ENCODE measurements around the gene SULT6B1. TPM values are rescaled to one million over a fixed set of nuclear protein-coding genes. Genes with fewer than 3 reads are reported as not detected.
"Not testable (repeated sequence)": the region's sequence is repeated elsewhere in the genome, so short reads cannot be mapped to it uniquely, and the experiment has no call there.

The SULT6B1 gene
- total RNA-seq, 4 donors from 2014 or later = not detected

DNA sequence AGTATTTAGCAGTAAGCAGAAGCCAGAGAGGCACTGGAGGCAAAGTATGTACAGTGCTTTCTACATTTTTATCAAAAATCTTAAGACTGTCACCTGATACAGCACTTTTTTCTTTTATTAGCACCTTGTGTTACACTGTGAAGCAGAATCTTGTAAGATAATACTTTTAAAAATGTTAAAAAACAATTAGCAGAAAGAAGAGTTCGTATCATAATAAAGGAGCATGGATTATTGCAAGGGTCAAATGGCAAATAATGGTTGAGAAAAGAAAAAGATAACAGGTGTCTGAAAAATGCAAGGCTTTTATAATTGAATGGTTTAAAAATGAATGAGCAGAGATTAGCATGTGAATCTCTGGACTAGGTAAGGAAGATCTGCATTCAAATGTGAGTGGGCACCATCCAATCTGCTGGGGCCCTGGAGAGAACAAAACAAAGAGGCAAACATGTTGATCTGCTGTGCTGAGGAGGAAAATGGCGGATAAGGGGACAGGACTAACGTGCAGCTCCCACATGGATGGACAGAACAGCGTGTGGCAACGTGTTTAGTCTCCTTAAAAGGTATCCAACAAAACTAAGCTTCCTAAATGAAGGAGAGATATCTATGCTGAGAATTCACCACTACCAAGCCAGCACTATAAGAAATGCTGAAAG, 17.3 kb upstream of the SULT6B1 start:
- no peaks in the 10 kb centered on the region for H3K27me3 ChIP-seq
- H3K36me3 ChIP-seq = peaks cover 0 to 97% (median 37%) of the 10 kb centered on the region in 4 donors
- DNase-seq = no peak
- TF ChIP-seq EP300 (IDR thresholded peaks at IDR 0.05; ENCODE audit: low read depth) (no peak), POLR2AphosphoS5 (IDR thresholded peaks at IDR 0.05) (no peak), POLR2A (IDR thresholded peaks at IDR 0.05) (no peak)
- TF ChIP-seq, protein P1, sequence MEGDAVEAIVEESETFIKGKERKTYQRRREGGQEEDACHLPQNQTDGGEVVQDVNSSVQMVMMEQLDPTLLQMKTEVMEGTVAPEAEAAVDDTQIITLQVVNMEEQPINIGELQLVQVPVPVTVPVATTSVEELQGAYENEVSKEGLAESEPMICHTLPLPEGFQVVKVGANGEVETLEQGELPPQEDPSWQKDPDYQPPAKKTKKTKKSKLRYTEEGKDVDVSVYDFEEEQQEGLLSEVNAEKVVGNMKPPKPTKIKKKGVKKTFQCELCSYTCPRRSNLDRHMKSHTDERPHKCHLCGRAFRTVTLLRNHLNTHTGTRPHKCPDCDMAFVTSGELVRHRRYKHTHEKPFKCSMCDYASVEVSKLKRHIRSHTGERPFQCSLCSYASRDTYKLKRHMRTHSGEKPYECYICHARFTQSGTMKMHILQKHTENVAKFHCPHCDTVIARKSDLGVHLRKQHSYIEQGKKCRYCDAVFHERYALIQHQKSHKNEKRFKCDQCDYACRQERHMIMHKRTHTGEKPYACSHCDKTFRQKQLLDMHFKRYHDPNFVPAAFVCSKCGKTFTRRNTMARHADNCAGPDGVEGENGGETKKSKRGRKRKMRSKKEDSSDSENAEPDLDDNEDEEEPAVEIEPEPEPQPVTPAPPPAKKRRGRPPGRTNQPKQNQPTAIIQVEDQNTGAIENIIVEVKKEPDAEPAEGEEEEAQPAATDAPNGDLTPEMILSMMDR (IDR thresholded peaks at IDR 0.05) = no peak
- 95 to 98% methylated on average over 5 of the region's 5 CpGs for WGBS, 2 donors (ENCODE audit: low coverage in 1 of 2)
- no peak overlapping the region for H3K27ac ChIP-seq
- no peaks in the 10 kb centered on the region for H3K4me1 ChIP-seq
- in situ Hi-C loops (cut with MboI; ENCODE audit: low pct_ligation_motif_present in 1 of 4, low pct_unique_long_range_greater_than_20kb in 1 of 4, low sequenced_read_pairs in 3 of 4) = no loop called here
- no peak overlapping the region for H3K4me3 ChIP-seq
- intact Hi-C loops (cut with DNase I; ENCODE audit: low total_unique reads) = no loop called here
- peaks cover 17 to 22% of the 10 kb centered on the region in 2 donors for H3K9me3 ChIP-seq

DNA sequence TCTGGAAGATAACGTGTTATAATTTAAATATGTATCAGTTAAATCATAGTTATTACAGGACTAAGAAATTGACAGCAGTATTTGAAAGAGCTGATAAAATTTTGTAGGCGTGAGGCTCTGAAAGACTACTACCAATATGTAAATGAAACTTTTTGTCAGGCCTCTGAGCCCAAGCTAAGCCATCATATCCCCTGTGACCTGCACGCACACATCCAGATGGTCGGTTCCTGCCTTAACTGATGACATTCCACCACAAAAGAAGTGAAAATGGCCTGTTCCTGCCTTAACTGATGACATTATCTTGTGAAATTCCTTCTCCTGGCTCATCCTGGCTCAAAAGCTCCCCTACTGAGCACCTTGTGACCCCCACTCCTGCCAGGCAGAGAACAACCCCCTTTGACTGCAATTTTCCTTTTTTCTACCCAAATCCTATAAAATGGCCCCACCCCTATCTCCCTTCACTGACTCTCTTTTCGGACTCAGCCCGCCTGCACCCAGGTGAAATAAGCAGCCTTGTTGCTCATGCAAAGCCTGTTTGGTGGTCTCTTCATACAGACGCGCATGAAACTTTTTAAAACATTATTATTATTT, 16.7 kb upstream of the SULT6B1 start:
- H3K27me3 ChIP-seq; H3K4me3 ChIP-seq; in situ Hi-C loops (cut with MboI; ENCODE audit: low pct_ligation_motif_present in 1 of 4, low pct_unique_long_range_greater_than_20kb in 1 of 4, low sequenced_read_pairs in 3 of 4); H3K4me1 ChIP-seq; H3K27ac ChIP-seq; DNase-seq; intact Hi-C loops (cut with DNase I; ENCODE audit: low total_unique reads): not testable (repeated sequence)
- Histone ChIP-seq H3K36me3 (peaks cover 0 to 98% (median 34%) of the 10 kb centered on the region in 4 donors), H3K9me3 (peaks cover 17 to 22% of the 10 kb centered on the region in 2 donors)
- 88 to 93% methylated on average over 6 to 8 of the region's 8 CpGs for WGBS, 2 donors (ENCODE audit: low coverage in 1 of 2)

DNA sequence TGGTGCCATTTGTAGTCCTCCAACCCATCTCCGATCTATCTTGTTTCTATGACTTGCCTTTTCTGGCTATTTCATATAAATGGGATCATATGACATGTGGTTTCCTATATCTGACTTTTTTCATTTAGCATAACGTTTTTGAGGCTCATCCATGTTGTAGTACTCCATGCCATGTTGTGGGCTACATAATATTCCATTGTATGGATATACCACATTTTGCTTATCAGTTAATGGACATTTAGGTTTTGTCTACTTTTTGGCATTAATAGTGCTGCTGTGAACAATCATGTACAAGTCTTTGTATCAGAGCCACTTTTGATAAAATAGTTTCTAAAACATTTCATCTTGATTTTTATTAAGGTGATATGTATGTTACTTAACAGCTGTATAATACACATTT, 15.2 kb upstream of the SULT6B1 start:
- peaks cover 0 to 3% (median 0%) of the 10 kb centered on the region in 4 donors for H3K4me1 ChIP-seq
- H3K27ac ChIP-seq = no peak overlapping the region
- no peaks in the 10 kb centered on the region for H3K27me3 ChIP-seq
- in situ Hi-C loops (cut with MboI; ENCODE audit: low pct_ligation_motif_present in 1 of 4, low pct_unique_long_range_greater_than_20kb in 1 of 4, low sequenced_read_pairs in 3 of 4) = no loop called here
- no peak for DNase-seq
- intact Hi-C loops (cut with DNase I; ENCODE audit: low total_unique reads) = no loop called here
- WGBS, 2 donors (ENCODE audit: low coverage in 1 of 2) = 88 to 93% methylated on average over 2 of the region's 2 CpGs
- H3K9me3 ChIP-seq = peaks cover 8 to 18% of the 10 kb centered on the region in 2 donors
- TF ChIP-seq, protein P1 (IDR thresholded peaks at IDR 0.05) = no peak
- TF ChIP-seq POLR2A (IDR thresholded peaks at IDR 0.05) = no peak
- TF ChIP-seq POLR2AphosphoS5 (IDR thresholded peaks at IDR 0.05) = no peak
- no peak for TF ChIP-seq EP300 (IDR thresholded peaks at IDR 0.05; ENCODE audit: low read depth)
- no peak overlapping the region for H3K4me3 ChIP-seq
- peaks cover 0 to 86% (median 27%) of the 10 kb centered on the region in 4 donors for H3K36me3 ChIP-seq

DNA sequence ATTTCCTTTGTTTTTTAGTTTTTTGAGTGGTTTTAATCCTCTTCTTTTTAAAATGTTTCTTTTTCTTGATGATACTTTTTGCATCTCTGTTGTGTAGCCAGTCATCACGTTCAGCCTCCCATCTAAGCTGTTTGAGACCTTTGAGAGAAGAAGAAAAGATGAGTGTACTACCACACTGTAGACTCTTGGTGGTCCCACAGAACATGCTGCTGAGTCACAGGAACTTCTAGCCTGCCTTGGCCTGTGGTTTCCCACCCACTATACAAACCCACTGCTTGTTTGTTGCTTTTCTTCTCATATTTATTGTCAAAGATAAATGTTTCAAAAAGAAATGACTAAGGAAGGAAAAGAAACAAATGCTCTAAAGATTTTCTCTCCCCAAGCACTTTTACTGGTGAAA, 13.3 kb upstream of the SULT6B1 start:
- TF ChIP-seq, protein P1 (IDR thresholded peaks at IDR 0.05) = no peak
- TF ChIP-seq EP300 (IDR thresholded peaks at IDR 0.05; ENCODE audit: low read depth) (no peak), POLR2A (IDR thresholded peaks at IDR 0.05) (no peak), POLR2AphosphoS5 (IDR thresholded peaks at IDR 0.05) (no peak)
- 78 to 100% methylated on average over 1 of the region's 1 CpG for WGBS, 2 donors (ENCODE audit: low coverage in 1 of 2)
- H3K4me3 ChIP-seq = no peak overlapping the region
- H3K4me1 ChIP-seq = peaks cover 6 to 20% (median 12%) of the 10 kb centered on the region in 4 donors
- peaks cover 0 to 67% (median 21%) of the 10 kb centered on the region in 4 donors for H3K36me3 ChIP-seq
- no peaks in the 10 kb centered on the region for H3K27me3 ChIP-seq
- intact Hi-C loops (cut with DNase I; ENCODE audit: low total_unique reads) (no loop called here), in situ Hi-C loops (cut with MboI; ENCODE audit: low pct_ligation_motif_present in 1 of 4, low pct_unique_long_range_greater_than_20kb in 1 of 4, low sequenced_read_pairs in 3 of 4) (no loop called here)
- peaks cover 0 to 11% of the 10 kb centered on the region in 2 donors for H3K9me3 ChIP-seq
- DNase-seq = no peak
- no peak overlapping the region for H3K27ac ChIP-seq

All from transverse colon (tissue), 4 donors.